HG03064 (cell line): Measurements from ENCODE around the gene RIMBP2.
"Not testable (repeated sequence)": the region's sequence is repeated elsewhere in the genome, so short reads cannot be mapped to it uniquely, and the experiment has no call there.

Experiments used
- ATAC-seq: cut with Tn5 transposase; IDR thresholded peaks from one replicate; pipeline ENCODE4 v1.9.1; 2021; ENCODE audit warnings: low read depth; ENCODE audit not compliant: unreplicated experiment

Gene RIMBP2

DNA sequence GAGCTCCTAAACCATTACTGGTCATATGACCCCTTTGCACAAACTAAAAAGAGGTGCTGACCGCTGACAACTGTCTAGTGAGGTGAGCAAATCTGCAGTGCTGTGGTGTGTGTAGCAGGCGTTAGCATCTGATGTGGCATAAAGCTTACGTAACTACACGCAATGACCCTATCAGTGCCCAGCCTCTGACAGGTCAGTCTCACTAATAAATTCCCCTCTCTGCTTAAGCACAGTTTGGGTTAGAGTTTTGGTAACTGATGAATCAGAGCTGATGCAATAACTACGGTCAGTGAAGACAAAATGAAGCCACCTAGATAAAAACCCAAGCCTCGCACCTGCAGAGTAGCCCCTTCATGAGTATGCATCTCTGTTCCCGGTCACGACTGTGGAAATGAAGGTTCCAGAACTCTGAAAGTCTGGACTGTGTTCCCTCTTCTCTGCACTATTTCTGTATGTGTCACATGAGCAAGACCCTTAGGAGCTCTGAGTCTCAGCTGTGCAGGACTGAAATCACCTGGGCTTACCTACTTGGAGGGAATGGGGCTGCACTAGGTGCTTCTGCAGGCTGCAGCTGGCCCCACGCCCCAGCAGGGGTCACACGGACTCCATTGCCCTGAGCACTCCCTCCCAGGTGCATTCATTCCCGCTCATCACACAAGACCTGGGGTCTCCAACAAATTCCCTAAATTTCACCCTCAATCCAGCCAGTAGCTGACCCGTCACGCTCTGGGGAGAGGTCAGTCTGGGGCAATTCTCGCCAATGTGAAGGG is 54.4 kb downstream of the RIMBP2 start:
- no peak for ATAC-seq

- no peak for ATAC-seq
Measured at GRCh38 chr12:130661059-130661458, 55.0 kb downstream of the RIMBP2 start.

GRCh38 chr12:130658145-130658911 is 57.8 kb downstream of the RIMBP2 start:
- no peak for ATAC-seq

- ATAC-seq = no peak
Measured at GRCh38 chr12:130656411-130656810, 59.7 kb downstream of the RIMBP2 start.

GRCh38 chr12:130655881-130656280 is 60.2 kb downstream of the RIMBP2 start:
- no peak for ATAC-seq

- ATAC-seq = no peak
Measured at GRCh38 chr12:130655010-130655409, 61.1 kb downstream of the RIMBP2 start.

DNA sequence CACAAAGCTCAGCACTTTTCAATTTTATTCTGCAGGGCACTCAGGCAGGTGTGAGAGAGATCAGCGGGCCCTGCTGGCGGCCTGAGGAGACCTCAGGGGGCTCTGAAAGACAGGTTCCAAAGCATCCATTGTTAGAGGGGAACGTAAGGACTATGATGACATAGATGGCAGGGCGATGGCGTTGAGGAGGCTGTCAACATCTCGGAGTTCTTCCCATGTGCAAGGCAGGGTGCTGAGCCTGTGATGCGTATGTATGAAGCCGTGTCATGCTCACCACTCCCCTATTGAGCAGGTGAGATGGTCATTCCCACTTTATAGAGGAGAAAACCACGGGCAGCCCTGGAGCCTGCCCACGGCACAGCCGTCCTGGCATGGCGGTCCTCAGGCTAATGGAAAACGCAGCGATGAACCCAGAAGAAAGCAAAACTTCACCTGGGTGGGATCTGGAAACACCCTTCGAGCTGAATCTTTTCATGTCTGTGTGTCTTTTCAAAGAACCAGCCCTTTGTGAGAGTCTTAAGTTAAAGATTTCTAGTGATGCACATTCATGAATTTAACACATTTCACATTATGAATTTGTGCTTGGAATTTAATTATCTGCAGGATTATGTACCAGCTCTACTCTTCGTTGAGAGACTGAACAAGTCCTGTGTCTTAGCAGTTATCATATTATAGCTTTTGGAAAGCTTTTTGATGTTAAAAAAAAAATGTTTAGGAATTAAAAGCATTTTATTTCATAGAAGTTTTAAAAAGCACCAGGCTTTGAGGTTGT is 64.7 kb downstream of the RIMBP2 start:
- ATAC-seq = no peak

- no peak for ATAC-seq
Measured at GRCh38 chr12:130650131-130650530, 66.0 kb downstream of the RIMBP2 start.

DNA sequence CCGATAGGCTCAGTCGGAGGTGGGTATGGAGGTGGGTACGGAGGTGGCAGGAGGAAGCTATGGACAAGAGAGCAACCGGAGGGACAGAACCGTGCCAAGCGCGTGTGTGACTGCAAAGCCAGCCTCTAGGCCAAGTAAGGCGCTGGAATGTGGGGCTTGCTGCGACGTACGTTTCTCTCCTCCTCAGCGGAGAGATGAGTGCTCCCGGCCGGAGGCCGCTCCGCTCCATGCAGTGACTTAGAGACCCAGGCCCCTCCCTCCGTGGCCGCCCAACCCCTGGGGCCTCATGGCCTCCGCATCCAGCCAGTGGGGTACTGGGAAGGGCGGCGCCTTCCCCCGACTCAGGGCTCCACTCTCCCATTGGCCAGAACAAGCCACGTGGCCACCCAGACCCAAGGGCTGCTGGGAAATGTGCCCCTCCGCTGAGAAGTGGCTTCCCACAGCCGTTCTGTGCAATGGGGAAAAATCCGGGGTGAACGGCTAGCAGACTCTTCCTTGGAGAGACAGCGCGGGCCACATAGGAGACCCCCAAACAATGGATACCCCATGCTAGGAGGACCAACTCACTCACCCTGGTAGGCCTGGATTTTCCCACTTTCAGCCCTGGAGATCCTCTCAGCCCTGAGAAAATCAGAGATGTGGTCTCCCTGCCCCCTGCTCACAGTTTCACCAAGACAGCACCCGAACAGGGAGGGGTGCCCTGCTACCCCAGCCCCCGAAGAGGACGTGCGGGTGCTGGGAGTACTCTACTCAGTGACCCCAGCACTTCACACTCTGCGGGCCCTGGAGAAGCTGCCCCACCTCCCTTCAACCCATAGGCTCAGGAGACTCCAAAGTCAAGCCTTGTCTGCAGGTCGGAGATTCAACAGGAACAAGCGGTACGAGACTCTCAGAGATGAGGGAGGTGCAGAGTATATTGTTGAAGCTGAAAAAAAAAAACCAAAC is 66.7 kb downstream of the RIMBP2 start:
- ATAC-seq = no peak

- no peak for ATAC-seq
Measured at GRCh38 chr12:130647814-130648213, 68.3 kb downstream of the RIMBP2 start.

- ATAC-seq = no peak
Measured at GRCh38 chr12:130646716-130647370, 69.3 kb downstream of the RIMBP2 start.

GRCh38 chr12:130646191-130646590 is 69.9 kb downstream of the RIMBP2 start:
- ATAC-seq = not testable (repeated sequence)

- ATAC-seq = no peak
Measured at GRCh38 chr12:130645751-130646150, 70.3 kb downstream of the RIMBP2 start.

GRCh38 chr12:130644566-130644965 is 71.5 kb downstream of the RIMBP2 start:
- ATAC-seq = no peak

DNA sequence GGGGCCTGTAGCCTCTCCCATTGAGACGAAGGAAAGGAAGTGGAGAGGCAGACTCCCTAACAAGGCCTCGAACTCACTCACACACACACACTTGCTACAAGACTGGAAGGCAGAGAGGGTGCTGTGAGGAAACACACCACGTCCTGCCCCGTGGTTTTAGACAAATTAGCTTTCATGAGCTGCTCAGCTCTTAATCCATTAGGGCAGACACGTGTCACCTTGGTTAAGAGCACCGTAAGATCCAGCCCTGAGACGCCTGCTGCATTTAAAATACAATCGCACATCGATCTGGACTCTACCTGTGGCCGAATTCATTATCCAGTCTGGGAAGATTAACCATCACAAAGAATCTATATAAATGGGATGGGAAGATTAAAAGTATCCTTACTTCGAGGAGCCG is 72.0 kb downstream of the RIMBP2 start:
- ATAC-seq = no peak

GRCh38 chr12:130642856-130643255 is 73.2 kb downstream of the RIMBP2 start:
- ATAC-seq = no peak

- no peak for ATAC-seq
Measured at GRCh38 chr12:130641533-130642184, 74.4 kb downstream of the RIMBP2 start.

- no peak for ATAC-seq
Measured at GRCh38 chr12:130640901-130641300, 75.2 kb downstream of the RIMBP2 start.

GRCh38 chr12:130640496-130640895 is 75.6 kb downstream of the RIMBP2 start:
- ATAC-seq = no peak
